SK-N-SH (cell line): ENCODE measurements around the gene PPP2R2B.

Source experiments
- CTCF ChIP-seq: fragments of 200-600 bp; sonication (generic); IDR thresholded peaks from 2 replicates; pipeline ENCODE4 v1.6.1; 2017; ENCODE audit warnings: antibody characterized with exemption, mild to moderate bottlenecking, moderate library complexity
- SIN3A ChIP-seq: IDR thresholded peaks from 2 replicates; pipeline ENCODE4 v1.6.1; 2012; ENCODE audit warnings: low read depth, mild to moderate bottlenecking, low read length, moderate library complexity, borderline replicate concordance

DNA sequence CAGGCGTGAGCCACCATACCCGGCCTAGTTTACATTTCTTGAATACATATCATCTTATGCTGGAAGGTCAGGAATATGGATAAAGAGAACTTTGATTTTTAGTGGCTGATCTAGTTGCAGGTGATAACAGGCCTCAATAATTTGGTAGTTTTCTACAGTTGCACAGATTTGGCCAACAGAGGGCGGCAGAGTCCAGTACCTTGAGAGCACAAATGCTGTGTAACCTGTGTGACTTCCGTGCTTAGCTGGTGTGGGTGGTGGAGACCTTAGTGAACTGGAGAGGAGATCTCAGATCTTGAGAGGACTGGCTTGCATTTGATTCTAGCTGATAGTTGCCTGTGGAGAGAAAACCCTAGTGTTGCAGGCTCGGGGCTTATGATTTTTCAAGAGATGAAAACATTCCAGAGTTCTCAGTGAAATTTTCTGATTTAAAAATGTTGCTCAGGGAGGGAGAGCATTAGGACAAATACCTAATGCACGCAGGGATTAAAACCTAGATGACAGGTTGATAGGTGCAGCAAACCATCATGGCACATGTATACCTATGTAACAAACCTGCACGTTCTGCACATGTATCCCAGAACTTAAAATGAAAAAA is 345.2 kb downstream of the PPP2R2B start:
- peak; percentile 93 for TF ChIP-seq CTCF
- TF ChIP-seq SIN3A, result no peak
